ENCODE measurements around the gene SIGMAR1. TPM values are rescaled to one million over a fixed set of nuclear protein-coding genes. Genes with fewer than 3 reads are reported as not detected.

SIGMAR1 gene
- total RNA-seq, 1 donor, result 61.4 TPM

DNA sequence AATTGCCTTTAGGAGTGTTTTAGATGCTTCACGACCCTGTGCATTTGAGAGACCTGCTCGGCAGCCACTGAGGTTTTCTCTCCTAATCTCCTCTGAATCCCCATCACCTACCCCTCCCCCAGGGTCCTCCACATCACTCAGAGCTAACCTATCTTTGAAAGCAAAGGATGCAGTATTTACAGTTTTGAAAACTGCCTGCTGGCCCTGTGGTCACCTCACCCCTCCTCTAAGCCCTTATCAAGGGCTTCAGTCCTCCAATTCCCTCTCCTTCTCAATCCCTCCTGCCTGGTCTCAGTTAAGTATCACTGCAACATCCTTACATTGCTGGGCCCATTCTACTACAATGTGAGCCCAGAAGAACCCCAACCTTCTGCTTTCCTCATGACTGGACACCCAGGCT, 30.3 kb downstream of the SIGMAR1 start:
- DNase-seq (ENCODE audit: low read depth in 2 of 3, low spot score in 2 of 3), result no peak

DNA sequence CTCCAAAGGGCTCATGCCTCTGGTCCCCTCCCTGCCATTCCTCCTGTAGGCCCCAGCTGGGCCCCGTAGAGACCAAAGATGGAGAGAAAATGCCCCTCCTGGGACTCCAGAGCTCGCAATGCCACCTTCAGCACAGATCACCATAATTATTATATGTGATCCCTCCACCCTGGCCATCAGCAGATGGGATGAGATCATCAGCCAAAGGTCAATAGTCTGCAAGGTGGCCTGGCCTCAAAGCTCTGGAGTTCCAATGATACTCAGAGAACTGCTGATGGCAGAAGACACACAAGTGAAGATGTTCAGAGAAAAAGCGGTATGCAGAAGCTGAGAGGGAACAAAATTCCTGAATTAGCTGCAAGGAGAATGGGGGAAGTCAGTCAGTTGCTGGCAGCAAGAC, 30.7 kb downstream of the SIGMAR1 start:
- DNase-seq (ENCODE audit: low read depth in 2 of 3, low spot score in 2 of 3), result no peak

DNA sequence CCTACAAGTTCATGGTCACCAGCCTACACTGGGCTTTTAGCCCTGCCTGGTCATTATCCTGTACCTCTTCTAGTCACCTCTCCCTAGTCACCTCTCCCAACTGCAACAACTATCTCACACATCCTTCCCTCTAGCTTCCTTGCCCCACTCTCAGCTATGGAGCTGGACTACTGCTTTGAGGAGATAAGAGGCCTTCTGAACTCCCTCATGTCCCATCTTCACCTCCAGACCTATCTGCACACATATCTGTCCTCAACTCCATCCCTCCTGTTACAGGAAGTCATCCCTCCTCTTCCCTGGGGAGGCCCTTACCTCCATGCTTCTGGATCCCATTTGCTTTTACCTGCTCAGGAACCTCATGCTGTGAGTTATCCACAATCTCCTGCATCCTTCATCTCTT, 31.4 kb downstream of the SIGMAR1 start:
- DNase-seq (ENCODE audit: low read depth in 2 of 3, low spot score in 2 of 3), result no peak

DNA sequence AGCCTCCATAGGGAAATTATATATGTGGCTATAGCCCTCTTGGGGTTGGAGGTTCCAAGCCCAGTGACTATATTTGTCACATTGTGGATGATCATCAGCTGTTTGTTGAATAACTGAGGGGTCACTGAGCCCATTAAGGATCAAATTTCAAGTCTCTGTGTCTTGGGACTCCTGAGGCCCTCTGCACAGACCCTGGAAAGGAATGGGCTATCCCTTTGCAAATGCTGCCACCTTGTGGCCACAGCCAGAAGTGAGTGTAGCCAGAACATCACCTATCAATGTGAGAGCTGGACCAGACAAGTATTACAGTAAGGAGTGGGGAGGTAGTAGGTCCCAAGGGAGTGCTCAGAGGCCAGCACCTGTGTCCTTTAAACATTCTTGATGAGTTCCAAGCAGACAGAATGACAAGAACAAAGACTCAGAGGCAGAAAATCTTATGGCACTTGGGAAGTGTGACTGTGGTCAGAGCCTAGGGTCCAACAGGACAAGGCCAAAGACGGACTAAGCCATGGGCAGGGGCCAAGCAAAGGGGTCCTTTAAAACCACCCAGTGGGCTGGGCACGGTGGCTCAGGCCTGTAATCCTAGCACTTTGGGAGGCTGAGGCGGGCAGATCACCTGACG, 33.9 kb downstream of the SIGMAR1 start:
- peak; percentile 52 to 90 (median 63) for DNase-seq (ENCODE audit: low read depth in 2 of 3, low spot score in 2 of 3)

- no peak for DNase-seq (ENCODE audit: low read depth in 2 of 3, low spot score in 2 of 3)
These were observed 35.5 kb downstream of the SIGMAR1 start for GRCh38 chr9:34601937-34602573.

- no peak for DNase-seq (ENCODE audit: low read depth in 2 of 3, low spot score in 2 of 3)
These were observed 36.7 kb downstream of the SIGMAR1 start for GRCh38 chr9:34600908-34601307.

DNA sequence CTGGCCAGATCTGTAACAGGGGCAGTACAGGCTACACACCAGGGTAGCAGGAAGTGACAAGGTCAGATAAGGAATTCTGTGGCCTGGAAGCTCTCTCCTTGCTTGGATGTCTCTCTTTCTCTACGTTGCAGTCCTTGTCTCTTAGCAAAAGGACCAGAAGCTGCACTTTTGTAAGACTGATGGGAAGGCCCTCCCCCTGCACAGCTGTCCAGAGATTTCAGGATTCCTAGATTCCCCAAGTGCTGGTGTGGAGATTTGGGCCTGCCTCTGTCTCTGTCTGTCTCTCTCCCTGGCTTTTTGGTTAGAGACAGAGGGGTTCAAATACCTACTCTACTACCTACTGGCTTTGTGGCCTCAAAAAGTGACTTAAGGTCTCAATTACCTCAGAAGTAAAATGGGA, 38.0 kb downstream of the SIGMAR1 start:
- DNase-seq (ENCODE audit: low read depth in 2 of 3, low spot score in 2 of 3), result no peak

- DNase-seq (ENCODE audit: low read depth in 2 of 3, low spot score in 2 of 3), result no peak
These were observed 43.4 kb downstream of the SIGMAR1 start for GRCh38 chr9:34594177-34594576.

DNA sequence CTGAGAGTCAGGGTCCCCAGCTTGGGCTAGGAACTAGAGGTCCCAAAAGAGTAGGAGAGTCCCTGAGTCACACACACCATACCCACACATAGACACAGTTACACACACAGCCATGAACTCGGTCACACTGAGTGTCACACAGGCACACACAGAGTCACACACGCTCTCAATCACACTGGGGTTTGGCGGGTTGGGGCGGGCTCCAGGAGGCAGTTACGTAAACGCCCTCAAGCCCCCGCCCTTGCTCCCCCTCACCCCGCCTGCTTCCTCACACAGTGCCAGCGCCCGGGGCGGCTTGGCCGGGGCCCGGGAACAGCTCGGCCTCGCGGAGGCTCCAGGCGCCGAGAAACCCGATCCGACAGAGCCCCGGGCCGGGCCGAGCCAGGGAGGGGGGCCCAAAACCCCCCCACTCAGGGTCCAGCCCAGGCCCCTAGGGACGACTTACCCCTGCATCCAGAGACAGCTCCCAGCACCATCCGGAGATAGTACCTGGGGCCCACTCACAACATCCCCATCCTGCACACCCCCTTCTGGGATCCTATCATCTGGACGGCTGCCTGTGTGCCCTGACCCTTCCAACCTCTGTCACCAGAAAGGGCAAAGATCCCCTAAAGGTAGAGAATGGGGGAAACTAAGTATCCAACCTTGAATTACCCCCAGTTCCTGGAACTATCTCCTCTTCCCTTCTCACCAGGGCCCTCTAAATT, 44.5 kb downstream of the SIGMAR1 start:
- peak in 2 of 3 donors; percentile 54 to 62 for DNase-seq (ENCODE audit: low read depth in 2 of 3, low spot score in 2 of 3)

GRCh38 chr9:34591917-34592866, 45.4 kb downstream of the SIGMAR1 start:
- no peak for DNase-seq (ENCODE audit: low read depth in 2 of 3, low spot score in 2 of 3)

DNA sequence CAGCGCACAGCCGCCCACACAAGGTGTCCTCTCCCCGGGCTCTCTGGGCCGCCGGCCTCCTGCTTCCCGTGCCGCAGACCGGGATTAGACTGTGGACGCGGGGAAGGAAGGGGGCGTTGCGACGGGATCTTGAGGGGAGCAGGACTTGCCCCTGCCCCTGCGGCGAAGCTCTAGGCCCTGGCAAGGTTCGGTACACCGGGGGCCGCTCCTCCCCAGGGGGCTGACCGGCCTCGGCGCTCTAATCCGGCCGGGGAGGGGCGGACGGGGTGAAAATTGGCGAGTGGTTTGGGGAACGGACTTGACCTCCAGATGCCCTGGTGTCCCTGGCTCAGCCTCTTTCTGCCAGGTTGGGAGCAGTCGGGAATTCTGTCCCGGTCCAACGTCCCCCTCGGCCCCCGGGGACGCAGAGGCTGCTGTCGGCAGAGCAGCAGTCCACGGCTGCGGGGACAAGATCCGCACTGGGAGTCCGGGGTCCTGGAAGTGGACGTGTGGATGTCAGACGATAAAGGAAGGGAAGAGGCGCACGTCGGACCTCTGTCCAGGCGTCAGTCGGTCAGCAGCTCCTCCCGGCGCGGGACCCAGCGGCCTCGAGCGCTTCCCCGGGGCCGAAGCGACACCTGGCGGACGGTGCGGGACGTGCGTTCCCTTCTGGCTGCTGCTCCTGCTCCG, 46.2 kb downstream of the SIGMAR1 start:
- peak; percentile 54 to 70 (median 55) for DNase-seq (ENCODE audit: low read depth in 2 of 3, low spot score in 2 of 3)

DNA sequence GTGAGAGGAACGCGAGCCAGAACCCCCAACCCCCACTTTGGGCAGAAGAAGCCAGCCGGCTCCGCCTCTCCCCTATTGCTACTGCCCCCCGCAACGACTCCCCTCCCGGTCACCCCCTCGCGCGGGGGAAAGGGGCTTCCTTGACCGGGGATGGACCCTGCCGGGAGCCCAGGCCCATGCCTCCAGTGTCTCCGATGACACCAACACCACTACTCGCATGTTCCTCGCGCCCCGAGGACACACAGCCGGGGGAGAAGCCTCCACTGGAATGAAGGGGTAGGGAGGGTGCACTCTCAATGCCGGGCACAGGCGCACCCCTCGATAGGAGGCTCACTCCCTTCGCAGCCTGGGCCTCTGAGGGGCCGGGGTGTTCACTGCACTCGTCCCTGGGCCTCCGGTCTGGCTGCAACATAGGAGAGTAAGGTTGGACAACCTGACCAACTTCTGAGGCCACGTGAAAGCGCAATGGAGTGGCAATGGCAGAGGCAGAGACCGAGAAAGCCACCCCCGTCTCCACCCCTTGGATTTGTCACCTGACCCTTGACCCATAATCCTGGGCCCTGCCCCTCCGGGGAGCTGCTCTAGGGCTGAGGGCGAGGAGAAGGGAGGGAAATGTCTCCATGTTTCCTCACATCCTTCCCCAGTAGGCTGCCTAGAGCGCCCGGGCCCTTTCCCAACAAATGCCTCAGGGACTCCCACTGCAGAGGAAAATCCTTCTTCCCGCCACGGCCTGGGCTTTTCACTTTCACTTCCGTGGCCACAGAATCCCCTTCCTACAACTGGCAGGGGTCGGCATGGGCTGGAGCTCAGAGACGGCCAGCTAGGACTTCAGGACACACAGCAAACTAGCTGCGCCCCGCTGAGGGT, 47.0 kb downstream of the SIGMAR1 start:
- no peak for DNase-seq (ENCODE audit: low read depth in 2 of 3, low spot score in 2 of 3)

- no peak for DNase-seq (ENCODE audit: low read depth in 2 of 3, low spot score in 2 of 3)
These were observed 47.8 kb downstream of the SIGMAR1 start, which contains the start of gene CNTFR for GRCh38 chr9:34589636-34590380. CNTFR (minus strand) TSS chr9:34589724; CDS start chr9:34568981, 20,743 bp downstream.

DNA sequence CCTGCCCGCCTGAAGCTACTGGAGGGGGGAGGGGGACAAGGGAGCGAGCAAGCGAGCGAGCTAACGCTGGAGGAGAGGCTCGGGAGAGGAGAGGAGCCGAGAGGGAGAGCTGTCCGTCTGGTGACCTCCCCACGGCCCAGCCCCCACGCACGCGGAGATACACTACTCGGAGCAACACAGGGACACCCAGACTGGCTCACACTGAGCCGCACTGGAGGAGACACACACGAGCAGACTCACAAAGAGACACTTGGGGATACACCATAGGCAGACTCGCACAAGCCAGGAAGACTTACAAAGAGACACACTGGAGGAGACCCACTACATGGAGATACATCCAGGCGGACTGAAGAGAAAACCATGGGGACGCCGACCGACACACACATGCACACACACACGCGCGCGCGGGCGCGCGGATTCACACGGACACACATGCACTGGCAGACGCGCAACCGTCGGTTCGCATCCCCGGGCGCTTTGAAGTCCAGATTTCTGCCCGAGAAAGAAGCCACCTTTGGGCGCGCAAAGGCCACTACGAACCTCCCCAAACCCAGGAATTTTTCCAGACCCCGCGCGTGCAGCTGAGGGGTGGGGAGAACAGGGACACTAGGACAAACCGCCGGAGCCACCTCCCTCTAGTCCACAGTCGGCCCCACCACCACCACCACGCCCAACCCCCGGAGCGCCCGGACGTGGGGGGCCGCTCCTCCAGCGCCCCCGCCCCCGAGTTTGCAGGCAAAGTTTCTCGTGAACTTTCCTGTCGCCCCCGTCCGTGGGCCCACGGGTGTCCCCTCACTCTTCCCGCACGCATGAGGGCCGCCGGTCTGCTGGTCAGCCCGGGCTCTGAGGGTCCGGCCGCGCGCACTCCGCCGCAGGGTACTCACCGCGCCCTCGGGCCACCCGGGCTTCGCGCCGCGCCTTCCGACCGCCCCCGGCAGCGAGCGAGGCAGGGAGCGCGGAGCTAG, 48.6 kb downstream of the SIGMAR1 start:
- DNase-seq (ENCODE audit: low read depth in 2 of 3, low spot score in 2 of 3), result no peak

- DNase-seq (ENCODE audit: low read depth in 2 of 3, low spot score in 2 of 3), result no peak
These were observed 50.3 kb downstream of the SIGMAR1 start for GRCh38 chr9:34587271-34587670.

DNA sequence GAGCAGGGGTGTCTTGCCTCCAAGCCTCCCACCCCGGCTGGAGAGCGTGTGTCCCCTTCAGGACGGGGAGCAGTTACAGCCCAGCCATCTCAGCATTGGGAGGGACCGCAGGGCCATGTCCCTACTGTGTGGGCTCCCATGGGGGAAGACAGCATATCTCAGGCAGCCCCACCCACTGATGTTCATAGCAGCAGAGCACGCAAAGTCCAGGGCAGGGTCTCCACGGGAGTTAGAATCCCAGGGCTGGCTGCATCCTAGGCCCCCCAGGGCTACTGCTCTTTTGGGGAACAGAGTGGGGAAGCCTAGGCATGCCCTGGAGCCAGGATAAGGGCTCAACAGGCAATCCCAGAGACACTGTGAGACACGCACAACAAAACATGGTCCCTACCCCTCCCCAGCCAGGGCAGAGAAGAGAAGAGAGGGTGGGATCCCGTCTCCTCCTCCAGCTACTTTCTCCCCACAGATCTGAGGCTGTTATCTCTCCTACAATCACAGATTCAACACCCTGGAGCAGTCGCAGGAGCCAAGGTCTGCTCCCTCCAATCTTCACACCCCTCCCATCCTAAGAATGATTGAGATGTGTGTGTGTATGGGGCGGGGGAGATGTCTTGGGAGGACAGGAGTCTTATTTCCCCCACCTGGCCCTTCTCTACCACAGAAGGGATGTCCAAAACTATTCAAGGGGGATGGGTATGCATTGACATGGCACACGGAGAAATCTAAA, 51.5 kb downstream of the SIGMAR1 start:
- DNase-seq (ENCODE audit: low read depth in 2 of 3, low spot score in 2 of 3), result no peak

DNA sequence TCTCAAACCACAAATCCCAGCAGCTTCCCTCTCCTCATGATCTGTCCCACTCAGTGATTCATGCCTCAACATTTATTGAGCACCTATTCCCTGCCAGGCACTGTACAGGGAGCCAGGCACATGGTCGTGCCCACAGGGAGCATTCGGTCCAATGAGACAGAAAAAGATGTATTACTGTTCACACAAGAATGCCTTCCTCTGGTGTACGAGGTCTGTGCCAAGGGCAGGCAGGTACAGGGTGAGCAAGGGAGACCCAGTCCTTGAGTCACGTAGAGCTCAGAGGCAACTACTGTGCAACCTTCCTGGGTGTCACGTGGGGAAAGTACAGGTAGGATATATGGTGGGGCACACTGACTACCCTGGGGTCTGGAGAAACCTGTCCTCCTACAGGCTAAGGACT, 52.6 kb downstream of the SIGMAR1 start:
- DNase-seq (ENCODE audit: low read depth in 2 of 3, low spot score in 2 of 3), result no peak
